Suprapubic skin (tissue), 4 donors: ENCODE results near the gene SH2D1B. TPM values are rescaled to one million over a fixed set of nuclear protein-coding genes. Genes with fewer than 3 reads are reported as not detected.

Source experiments
- DNase-seq, 2 donors: peaks; one replicate each; pipeline ENCODE4 v3.0.0-alpha.2; 2019; ENCODE audit warnings: low spot score in 2 of 2
- H3K27ac ChIP-seq: fragments of 200-600 bp; sonication (generic); one replicate; pipeline ENCODE4 v1.5.1; 2019
- H3K27me3 ChIP-seq: fragments of 200-600 bp; sonication (generic); one replicate; pipeline ENCODE4 v1.5.1; 2019
- H3K36me3 ChIP-seq: fragments of 200-600 bp; sonication (generic); one replicate; pipeline ENCODE4 v1.5.1; 2019
- H3K4me1 ChIP-seq: fragments of 200-600 bp; sonication (generic); one replicate; pipeline ENCODE4 v1.5.1; 2019
- H3K4me3 ChIP-seq: fragments of 200-600 bp; sonication (generic); one replicate; pipeline ENCODE4 v1.5.1; 2019; ENCODE audit warnings: mild to moderate bottlenecking
- H3K9me3 ChIP-seq: fragments of 200-600 bp; sonication (generic); one replicate; pipeline ENCODE4 v1.5.1; 2019
- EP300 ChIP-seq: sonication (generic); formaldehyde crosslinking; IDR thresholded peaks from one replicate; pipeline ENCODE4 v1.6.1; 2017; ENCODE audit warnings: antibody characterized with exemption
- POLR2A ChIP-seq, 2 donors: fragments of 450-650 bp; IDR thresholded peaks; one replicate each; pipeline ENCODE4 v1.6.1; 2017; ENCODE audit warnings: antibody characterized with exemption in 2 of 2, mild to moderate bottlenecking in 2 of 2, moderate library complexity in 2 of 2
- POLR2AphosphoS5 ChIP-seq, 3 donors: sonication (generic); formaldehyde crosslinking; IDR thresholded peaks; one replicate each; pipeline ENCODE4 v1.6.1; 2017; ENCODE audit warnings: antibody characterized with exemption in 3 of 3
- WGBS: methylation state at CpG from one replicate; pipeline ENCODE4 v1.1.5; 2018; 5-methylcytosine and 5-hydroxymethylcytosine counted together
- total RNA-seq, 4 donors: library from RNA; depleted of rRNA; stranded (reverse); fragments of >200 nt; gene quantifications; one replicate each; pipeline ENCODE4 v1.1.0, GENCODE V29; 2016
- TF ChIP-seq, protein P1 (sequence below), 2 donors: fragments of 200-600 bp in 1 of 2; fragments of 450-650 bp in 1 of 2; sonication (generic) in 1 of 2; IDR thresholded peaks; one replicate each; pipeline ENCODE4 v1.5.1; 2016 to 2019; ENCODE audit warnings: antibody characterized with exemption in 2 of 2, mild to moderate bottlenecking in 1 of 2, moderate library complexity in 1 of 2

SH2D1B gene
- total RNA-seq, 4 donors from 2014 or later = not detected

DNA sequence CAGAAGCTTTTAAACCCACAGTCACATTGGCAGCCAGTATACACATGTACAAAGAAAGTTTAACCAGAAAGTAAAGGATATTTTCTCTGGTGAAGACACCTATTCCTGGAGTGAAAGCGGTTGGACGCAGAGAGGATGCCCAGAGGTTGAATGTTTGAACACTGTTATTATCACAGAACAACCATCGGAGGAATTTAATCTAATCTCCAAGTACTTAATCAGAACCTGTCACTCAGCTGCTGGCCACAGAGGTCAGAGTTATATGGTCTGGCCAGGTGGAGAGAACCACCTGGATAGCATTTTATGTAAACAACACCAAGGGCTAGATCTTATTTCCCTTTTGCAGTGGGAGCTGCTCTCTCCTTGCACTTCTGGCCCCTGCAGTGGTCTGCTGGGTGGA lies 64.7 kb downstream of the SH2D1B start:
- TF ChIP-seq POLR2AphosphoS5 (IDR thresholded peaks at IDR 0.05) = no peak
- TF ChIP-seq POLR2A (IDR thresholded peaks at IDR 0.05) = no peak
- TF ChIP-seq EP300 = no peak
- TF ChIP-seq, protein P1, sequence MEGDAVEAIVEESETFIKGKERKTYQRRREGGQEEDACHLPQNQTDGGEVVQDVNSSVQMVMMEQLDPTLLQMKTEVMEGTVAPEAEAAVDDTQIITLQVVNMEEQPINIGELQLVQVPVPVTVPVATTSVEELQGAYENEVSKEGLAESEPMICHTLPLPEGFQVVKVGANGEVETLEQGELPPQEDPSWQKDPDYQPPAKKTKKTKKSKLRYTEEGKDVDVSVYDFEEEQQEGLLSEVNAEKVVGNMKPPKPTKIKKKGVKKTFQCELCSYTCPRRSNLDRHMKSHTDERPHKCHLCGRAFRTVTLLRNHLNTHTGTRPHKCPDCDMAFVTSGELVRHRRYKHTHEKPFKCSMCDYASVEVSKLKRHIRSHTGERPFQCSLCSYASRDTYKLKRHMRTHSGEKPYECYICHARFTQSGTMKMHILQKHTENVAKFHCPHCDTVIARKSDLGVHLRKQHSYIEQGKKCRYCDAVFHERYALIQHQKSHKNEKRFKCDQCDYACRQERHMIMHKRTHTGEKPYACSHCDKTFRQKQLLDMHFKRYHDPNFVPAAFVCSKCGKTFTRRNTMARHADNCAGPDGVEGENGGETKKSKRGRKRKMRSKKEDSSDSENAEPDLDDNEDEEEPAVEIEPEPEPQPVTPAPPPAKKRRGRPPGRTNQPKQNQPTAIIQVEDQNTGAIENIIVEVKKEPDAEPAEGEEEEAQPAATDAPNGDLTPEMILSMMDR (IDR thresholded peaks at IDR 0.05) = no peak
- no peak overlapping the region for H3K27ac ChIP-seq
- DNase-seq = no peak
- WGBS = 58% methylated on average over 3 of the region's 3 CpGs
- H3K9me3 ChIP-seq = no peaks in the 10 kb centered on the region
- H3K4me3 ChIP-seq = no peak overlapping the region
- H3K27me3 ChIP-seq = no peaks in the 10 kb centered on the region
- no peaks in the 10 kb centered on the region for H3K36me3 ChIP-seq
- H3K4me1 ChIP-seq = peaks cover 4% of the 10 kb centered on the region

Other genes with a start within 250 kb of the SH2D1B start
- gene SPATA46, start 35.3 kb downstream of the SH2D1B start, total RNA-seq = not detected
- gene C1orf226, start 30.4 kb downstream of the SH2D1B start, total RNA-seq = 10 to 100 TPM in 2 of 4 donors, 1 to 10 TPM in 2; 3.1 to 14.0 (median 8.9) TPM
- 10 to 100 TPM; 23.6 to 39.0 (median 31.9) TPM for gene UHMK1, start 85.7 kb upstream of the SH2D1B start, total RNA-seq
- 10 to 100 TPM; 27.0 to 65.7 (median 47.9) TPM for gene UAP1, start 149.6 kb upstream of the SH2D1B start, total RNA-seq
- gene DDR2, start 220.3 kb upstream of the SH2D1B start, total RNA-seq = 10 to 100 TPM in 2 of 4 donors, 1 to 10 TPM in 2; 7.7 to 50.2 (median 13.8) TPM